ENCODE results near the gene CGB3.

DNA sequence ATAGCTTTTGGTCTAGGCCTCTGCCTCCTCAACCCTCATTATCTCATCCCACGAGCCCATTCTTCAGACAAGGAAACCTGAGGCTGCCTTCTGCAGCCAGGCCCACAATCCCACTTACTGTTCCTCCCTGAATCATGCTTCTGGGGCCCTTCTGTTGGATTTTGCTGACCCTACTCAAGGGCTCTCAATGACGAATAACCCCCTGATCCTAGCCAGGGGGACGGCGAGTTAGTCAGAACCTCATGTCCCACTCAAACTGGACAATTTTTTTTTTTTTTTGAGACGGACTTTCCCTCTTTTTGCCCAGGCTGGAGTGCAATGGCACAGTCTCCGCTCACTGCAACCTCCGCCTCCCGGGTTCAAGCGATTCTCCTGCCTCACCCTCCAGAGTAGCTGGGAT, 2.0 kb downstream of the CGB3 start:
- no peak for TF ChIP-seq EZH2 (IDR thresholded peaks at IDR 0.05; ENCODE audit: low read length, missing control alignments)
- TF ChIP-seq, protein P1, sequence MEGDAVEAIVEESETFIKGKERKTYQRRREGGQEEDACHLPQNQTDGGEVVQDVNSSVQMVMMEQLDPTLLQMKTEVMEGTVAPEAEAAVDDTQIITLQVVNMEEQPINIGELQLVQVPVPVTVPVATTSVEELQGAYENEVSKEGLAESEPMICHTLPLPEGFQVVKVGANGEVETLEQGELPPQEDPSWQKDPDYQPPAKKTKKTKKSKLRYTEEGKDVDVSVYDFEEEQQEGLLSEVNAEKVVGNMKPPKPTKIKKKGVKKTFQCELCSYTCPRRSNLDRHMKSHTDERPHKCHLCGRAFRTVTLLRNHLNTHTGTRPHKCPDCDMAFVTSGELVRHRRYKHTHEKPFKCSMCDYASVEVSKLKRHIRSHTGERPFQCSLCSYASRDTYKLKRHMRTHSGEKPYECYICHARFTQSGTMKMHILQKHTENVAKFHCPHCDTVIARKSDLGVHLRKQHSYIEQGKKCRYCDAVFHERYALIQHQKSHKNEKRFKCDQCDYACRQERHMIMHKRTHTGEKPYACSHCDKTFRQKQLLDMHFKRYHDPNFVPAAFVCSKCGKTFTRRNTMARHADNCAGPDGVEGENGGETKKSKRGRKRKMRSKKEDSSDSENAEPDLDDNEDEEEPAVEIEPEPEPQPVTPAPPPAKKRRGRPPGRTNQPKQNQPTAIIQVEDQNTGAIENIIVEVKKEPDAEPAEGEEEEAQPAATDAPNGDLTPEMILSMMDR (conservative IDR thresholded peaks at IDR 0.05 in 1 of 2, IDR thresholded peaks at IDR 0.05 in 1 of 2; ENCODE audit: low read depth in 1 of 2, low read length in 2 of 2), result no peak
